ENCODE measurements around the gene TRMT44. TPM values are rescaled to one million over a fixed set of nuclear protein-coding genes. Genes with fewer than 3 reads are reported as not detected.

TRMT44 gene
- total and polyA plus RNA-seq, 2 of the 4 experiments (the other 2 are of a cell fraction), result 7.3 to 8.1 TPM

- Histone ChIP-seq H2AK9ac (replicated peaks; ENCODE audit: low read depth, low read length, poor library complexity) (no peak overlapping the region), H4K20me1 (ENCODE audit: insufficient read depth, low read length) (peaks cover 14% of the 10 kb centered on the region; the same call in 1 of the 2 replicates), H3K27me3 (ENCODE audit: control insufficient read depth, insufficient read depth, low read length) (no peaks in the 10 kb centered on the region), H3K9me1 (ENCODE audit: insufficient read depth, low read length) (peaks cover 8% of the 10 kb centered on the region), H3K4me2 (ENCODE audit: low read depth, low read length) (no peak overlapping the region), H3K14ac (replicated peaks; ENCODE audit: low read depth, low read length) (no peak overlapping the region), H4K8ac (ENCODE audit: low read depth in 2 of 2, low read length in 2 of 2) (no peak overlapping the region), H3K79me1 (ENCODE audit: low read depth in 1 of 2, low read length in 2 of 2) (peaks cover 18 to 32% of the 10 kb centered on the region in 2 experiments), H2BK15ac (ENCODE audit: low read depth, low read length) (no peak overlapping the region), H2AFZ (replicated peaks; ENCODE audit: low read length, poor library complexity) (no peak overlapping the region), H4K91ac (ENCODE audit: insufficient read depth, low read depth, low read length) (no peak overlapping the region), H3K4me1 (ENCODE audit: control insufficient read depth, insufficient read depth, low read length) (peaks cover 8% of the 10 kb centered on the region), H3K9me3 (ENCODE audit: control insufficient read depth, insufficient read depth, low read length) (no peaks in the 10 kb centered on the region), H3K23ac (ENCODE audit: low read depth, low read length) (no peak overlapping the region), H2BK20ac (ENCODE audit: low read depth, low read length) (no peak overlapping the region), H2BK5ac (ENCODE audit: low read depth, low read length, poor library complexity, severe bottlenecking) (no peak overlapping the region), H3K9ac (ENCODE audit: low read depth, low read length) (no peak overlapping the region), H3K4me3 (ENCODE audit: insufficient read depth, low read depth, low read length) (no peak overlapping the region), H4K5ac (ENCODE audit: low read depth, low read length) (no peak overlapping the region), H3K36me3 (ENCODE audit: control insufficient read depth, insufficient read depth, low read length) (no peaks in the 10 kb centered on the region), H3K4ac (ENCODE audit: low read depth, low read length) (no peak overlapping the region), H2BK120ac (ENCODE audit: low read depth, low read length) (no peak overlapping the region), H3K27ac (ENCODE audit: insufficient read depth, low read length) (no peak overlapping the region), H2AK5ac (ENCODE audit: low read depth, low read length) (no peak overlapping the region), H3K56ac (ENCODE audit: extremely low read depth, insufficient read depth, low read length) (no peak overlapping the region), H3K18ac (ENCODE audit: low read depth, low read length) (no peak overlapping the region)
- ATAC-seq (ENCODE audit: low read depth), result no peak
- in situ Hi-C loops (cut with MboI; ENCODE audit: low sequenced_read_pairs), result no loop called here
- TF ChIP-seq CEBPB (IDR thresholded peaks at IDR 0.05; ENCODE audit: low read depth, low read length) (no peak), MAFK (IDR thresholded peaks at IDR 0.05; ENCODE audit: low read depth, low read length) (no peak), POLR2A (IDR thresholded peaks at IDR 0.05; ENCODE audit: low read depth, low read length) (no peak), RFX5 (IDR thresholded peaks at IDR 0.05; ENCODE audit: low read depth, low read length) (no peak), MXI1 (IDR thresholded peaks at IDR 0.05; ENCODE audit: borderline replicate concordance, low read depth, low read length) (no peak), RCOR1 (IDR thresholded peaks at IDR 0.05; ENCODE audit: insufficient replicate concordance, low read length) (no peak), BHLHE40 (IDR thresholded peaks at IDR 0.05; ENCODE audit: low read depth, low read length) (no peak), CHD1 (IDR thresholded peaks at IDR 0.05; ENCODE audit: low read depth, low read length) (no peak), NFE2L2 (IDR thresholded peaks at IDR 0.05; ENCODE audit: low read depth, low read length) (no peak), RAD21 (IDR thresholded peaks at IDR 0.05; ENCODE audit: low read length) (no peak), MAZ (IDR thresholded peaks at IDR 0.05; ENCODE audit: borderline replicate concordance, low read depth, low read length) (no peak), FOS (IDR thresholded peaks at IDR 0.05; ENCODE audit: low read depth, low read length) (no peak)
- TF ChIP-seq, protein P1, sequence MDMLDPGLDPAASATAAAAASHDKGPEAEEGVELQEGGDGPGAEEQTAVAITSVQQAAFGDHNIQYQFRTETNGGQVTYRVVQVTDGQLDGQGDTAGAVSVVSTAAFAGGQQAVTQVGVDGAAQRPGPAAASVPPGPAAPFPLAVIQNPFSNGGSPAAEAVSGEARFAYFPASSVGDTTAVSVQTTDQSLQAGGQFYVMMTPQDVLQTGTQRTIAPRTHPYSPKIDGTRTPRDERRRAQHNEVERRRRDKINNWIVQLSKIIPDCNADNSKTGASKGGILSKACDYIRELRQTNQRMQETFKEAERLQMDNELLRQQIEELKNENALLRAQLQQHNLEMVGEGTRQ (IDR thresholded peaks at IDR 0.05; ENCODE audit: low read depth, low read length), result no peak
- TF ChIP-seq, protein P2, sequence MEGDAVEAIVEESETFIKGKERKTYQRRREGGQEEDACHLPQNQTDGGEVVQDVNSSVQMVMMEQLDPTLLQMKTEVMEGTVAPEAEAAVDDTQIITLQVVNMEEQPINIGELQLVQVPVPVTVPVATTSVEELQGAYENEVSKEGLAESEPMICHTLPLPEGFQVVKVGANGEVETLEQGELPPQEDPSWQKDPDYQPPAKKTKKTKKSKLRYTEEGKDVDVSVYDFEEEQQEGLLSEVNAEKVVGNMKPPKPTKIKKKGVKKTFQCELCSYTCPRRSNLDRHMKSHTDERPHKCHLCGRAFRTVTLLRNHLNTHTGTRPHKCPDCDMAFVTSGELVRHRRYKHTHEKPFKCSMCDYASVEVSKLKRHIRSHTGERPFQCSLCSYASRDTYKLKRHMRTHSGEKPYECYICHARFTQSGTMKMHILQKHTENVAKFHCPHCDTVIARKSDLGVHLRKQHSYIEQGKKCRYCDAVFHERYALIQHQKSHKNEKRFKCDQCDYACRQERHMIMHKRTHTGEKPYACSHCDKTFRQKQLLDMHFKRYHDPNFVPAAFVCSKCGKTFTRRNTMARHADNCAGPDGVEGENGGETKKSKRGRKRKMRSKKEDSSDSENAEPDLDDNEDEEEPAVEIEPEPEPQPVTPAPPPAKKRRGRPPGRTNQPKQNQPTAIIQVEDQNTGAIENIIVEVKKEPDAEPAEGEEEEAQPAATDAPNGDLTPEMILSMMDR (conservative IDR thresholded peaks at IDR 0.05; ENCODE audit: low read depth, low read length), result no peak
- TF ChIP-seq, protein P3, sequence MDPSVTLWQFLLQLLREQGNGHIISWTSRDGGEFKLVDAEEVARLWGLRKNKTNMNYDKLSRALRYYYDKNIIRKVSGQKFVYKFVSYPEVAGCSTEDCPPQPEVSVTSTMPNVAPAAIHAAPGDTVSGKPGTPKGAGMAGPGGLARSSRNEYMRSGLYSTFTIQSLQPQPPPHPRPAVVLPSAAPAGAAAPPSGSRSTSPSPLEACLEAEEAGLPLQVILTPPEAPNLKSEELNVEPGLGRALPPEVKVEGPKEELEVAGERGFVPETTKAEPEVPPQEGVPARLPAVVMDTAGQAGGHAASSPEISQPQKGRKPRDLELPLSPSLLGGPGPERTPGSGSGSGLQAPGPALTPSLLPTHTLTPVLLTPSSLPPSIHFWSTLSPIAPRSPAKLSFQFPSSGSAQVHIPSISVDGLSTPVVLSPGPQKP (IDR thresholded peaks at IDR 0.05; ENCODE audit: borderline replicate concordance, low read depth, low read length), result no peak
- POLR2A ChIA-PET (ENCODE audit: unreplicated experiment), result no interaction called here
- CTCF ChIA-PET, result no interaction called here
- BruUV-seq (replicated peaks), result no TSS peak
- DNase-seq, result no peak
- intact Hi-C loops (cut with micrococcal nuclease), result no loop called here
- dilution Hi-C loops (cut with HindIII; ENCODE audit: low sequenced_read_pairs, unreplicated experiment), result no loop called here
- WGBS, 2 experiments (ENCODE audit: extremely low coverage in 2 of 2, insufficient read length in 1 of 2), result 40% methylated on average over 1 of the region's 4 CpGs; no CpG with 5 or more reads in 1 of the 2 experiments
Observed at GRCh38 chr4:8422327-8422726, 18.2 kb upstream of the TRMT44 start.
